Mucosa of stomach (tissue), 1 donor: ENCODE data around the gene ANXA3.

Experiments
- H3K27me3 ChIP-seq: one replicate; pipeline ENCODE4 v1.7.0; 2013; ENCODE audit warnings: mild to moderate bottlenecking, low read length; ENCODE audit not compliant: control insufficient read depth, insufficient read depth
- H3K36me3 ChIP-seq: one replicate; pipeline ENCODE4 v1.7.0; 2013; ENCODE audit warnings: low read length; ENCODE audit not compliant: control insufficient read depth, insufficient read depth
- H3K4me1 ChIP-seq: one replicate; pipeline ENCODE4 v1.7.0; 2013; ENCODE audit warnings: mild to moderate bottlenecking, low read length; ENCODE audit not compliant: control insufficient read depth, insufficient read depth
- H3K4me3 ChIP-seq: one replicate; pipeline ENCODE4 v1.7.0; 2013; ENCODE audit warnings: low read length
- H3K9ac ChIP-seq: one replicate; pipeline ENCODE4 v1.7.0; 2013; ENCODE audit warnings: mild to moderate bottlenecking, low read length, moderate library complexity
- H3K9me3 ChIP-seq: one replicate; pipeline ENCODE4 v1.7.0; 2013; ENCODE audit warnings: mild to moderate bottlenecking, low read length, moderate library complexity; ENCODE audit not compliant: control insufficient read depth
- donor health status: Pancreatic carcinoma.

Gene ANXA3

GRCh38 chr4:78606530-78607095 lies 55.0 kb downstream of the ANXA3 start:
- H3K4me3 ChIP-seq, result no peak overlapping the region
- H3K4me1 ChIP-seq, result no peaks in the 10 kb centered on the region
- H3K9ac ChIP-seq, result no peak overlapping the region
- no peaks in the 10 kb centered on the region for H3K9me3 ChIP-seq
- H3K36me3 ChIP-seq, result no peaks in the 10 kb centered on the region
- no peaks in the 10 kb centered on the region for H3K27me3 ChIP-seq

DNA sequence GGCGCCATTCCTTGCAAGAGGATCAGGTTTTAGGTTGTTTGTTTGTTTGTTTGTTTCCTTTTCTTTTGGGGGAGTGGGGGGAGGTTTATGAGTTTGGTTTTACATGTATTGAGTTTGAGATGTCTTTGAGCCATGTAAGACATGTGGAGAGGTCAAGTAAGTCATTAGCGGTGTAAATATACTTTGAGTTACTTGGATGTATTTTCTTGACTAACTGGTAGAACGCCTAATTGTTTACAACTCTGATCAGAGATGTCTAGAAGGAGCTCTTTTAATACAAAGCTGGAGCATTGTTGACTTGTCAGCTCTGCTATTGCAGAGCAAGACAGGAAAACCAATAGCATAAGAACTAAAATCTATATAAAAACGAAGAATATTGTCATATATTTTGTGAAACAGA lies 57.1 kb downstream of the ANXA3 start:
- H3K36me3 ChIP-seq, result no peaks in the 10 kb centered on the region
- no peaks in the 10 kb centered on the region for H3K4me1 ChIP-seq
- no peak overlapping the region for H3K9ac ChIP-seq

GRCh38 chr4:78609580-78609979 lies 58.0 kb downstream of the ANXA3 start:
- Histone ChIP-seq H3K27me3 (no peaks in the 10 kb centered on the region), H3K4me1 (no peaks in the 10 kb centered on the region), H3K36me3 (no peaks in the 10 kb centered on the region), H3K9ac (no peak overlapping the region), H3K9me3 (no peaks in the 10 kb centered on the region), H3K4me3 (no peak overlapping the region)

More for the DNA sequence above, 57.1 kb downstream of the ANXA3 start:
- Histone ChIP-seq H3K27me3 (no peaks in the 10 kb centered on the region), H3K9me3 (no peaks in the 10 kb centered on the region), H3K4me3 (no peak overlapping the region)

DNA sequence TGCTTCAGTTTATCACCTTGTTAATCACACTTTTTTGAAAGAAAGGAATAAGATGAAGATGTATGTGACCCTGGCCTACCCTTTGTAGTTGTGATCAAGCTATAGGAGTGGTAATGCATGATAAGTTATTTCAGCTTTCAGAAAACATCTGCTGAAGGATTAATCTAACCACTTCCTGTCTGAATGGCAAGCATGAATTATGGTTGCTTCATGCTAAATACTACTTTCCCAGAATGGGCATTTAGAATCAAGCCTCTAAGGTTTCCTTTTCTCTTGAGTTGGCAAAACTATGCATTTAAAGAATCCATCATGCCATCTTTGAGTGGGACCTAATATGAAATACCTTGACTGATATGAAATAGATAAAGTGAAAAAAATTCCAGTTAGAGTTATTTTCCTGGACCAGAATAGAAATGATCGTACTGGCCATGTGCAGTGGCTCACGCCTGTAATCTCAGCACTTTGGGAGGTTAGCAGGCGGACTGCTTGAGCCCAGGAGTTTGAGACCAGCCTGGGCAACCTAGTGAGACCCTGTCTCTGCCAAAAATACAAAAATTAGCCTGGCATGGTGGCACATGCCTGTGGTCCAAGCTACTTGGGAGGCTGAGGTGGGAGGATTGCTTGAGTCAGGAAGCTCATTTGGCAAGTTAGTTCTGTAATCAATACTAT lies 59.1 kb downstream of the ANXA3 start:
- Histone ChIP-seq H3K27me3 (no peaks in the 10 kb centered on the region), H3K4me1 (no peaks in the 10 kb centered on the region), H3K9me3 (no peaks in the 10 kb centered on the region), H3K36me3 (no peaks in the 10 kb centered on the region), H3K9ac (no peak overlapping the region), H3K4me3 (no peak overlapping the region)

- Histone ChIP-seq H3K36me3 (no peaks in the 10 kb centered on the region), H3K9me3 (no peaks in the 10 kb centered on the region), H3K4me3 (no peak overlapping the region), H3K9ac (no peak overlapping the region), H3K4me1 (no peaks in the 10 kb centered on the region), H3K27me3 (no peaks in the 10 kb centered on the region)
Measured at GRCh38 chr4:78611215-78611558, 59.6 kb downstream of the ANXA3 start.

- Histone ChIP-seq H3K9ac (no peak overlapping the region), H3K4me3 (no peak overlapping the region), H3K36me3 (no peaks in the 10 kb centered on the region), H3K27me3 (no peaks in the 10 kb centered on the region), H3K9me3 (no peaks in the 10 kb centered on the region), H3K4me1 (no peaks in the 10 kb centered on the region)
Measured at GRCh38 chr4:78612398-78613178, 61.0 kb downstream of the ANXA3 start.

GRCh38 chr4:78613522-78614321 lies 62.2 kb downstream of the ANXA3 start:
- H3K36me3 ChIP-seq, result no peaks in the 10 kb centered on the region
- H3K9ac ChIP-seq, result no peak overlapping the region
- no peaks in the 10 kb centered on the region for H3K27me3 ChIP-seq
- H3K9me3 ChIP-seq, result no peaks in the 10 kb centered on the region
- no peak overlapping the region for H3K4me3 ChIP-seq
- H3K4me1 ChIP-seq, result no peaks in the 10 kb centered on the region

- Histone ChIP-seq H3K9me3 (no peaks in the 10 kb centered on the region), H3K9ac (no peak overlapping the region), H3K4me3 (no peak overlapping the region), H3K36me3 (no peaks in the 10 kb centered on the region), H3K27me3 (no peaks in the 10 kb centered on the region), H3K4me1 (no peaks in the 10 kb centered on the region)
Measured at GRCh38 chr4:78616046-78616498, 64.5 kb downstream of the ANXA3 start.

GRCh38 chr4:78618436-78618835 lies 66.9 kb downstream of the ANXA3 start:
- H3K9me3 ChIP-seq, result no peaks in the 10 kb centered on the region
- H3K4me1 ChIP-seq, result peaks cover 6% of the 10 kb centered on the region
- no peaks in the 10 kb centered on the region for H3K27me3 ChIP-seq

DNA sequence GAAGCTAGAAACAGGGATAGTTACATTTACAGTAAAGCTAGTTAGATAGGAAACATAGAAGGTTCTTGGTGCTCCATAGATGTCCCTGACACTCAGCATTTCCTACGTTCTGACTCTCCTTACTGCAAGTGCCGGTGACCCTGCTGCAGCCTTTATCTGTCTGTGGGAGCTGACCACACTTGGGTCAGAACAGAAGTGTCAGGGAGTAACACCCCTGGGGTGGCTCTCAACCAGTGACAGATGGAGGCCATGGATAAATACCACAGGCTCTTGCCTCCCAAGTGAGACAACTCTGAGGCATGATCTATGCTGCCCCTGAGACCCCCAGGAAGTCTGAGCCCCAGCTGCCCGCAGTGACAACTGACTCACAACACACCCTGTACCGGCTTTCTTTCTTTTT lies 69.8 kb downstream of the ANXA3 start:
- no peaks in the 10 kb centered on the region for H3K36me3 ChIP-seq
- H3K27me3 ChIP-seq, result no peaks in the 10 kb centered on the region
- H3K9me3 ChIP-seq, result no peaks in the 10 kb centered on the region
- peaks cover 6% of the 10 kb centered on the region for H3K4me1 ChIP-seq
- H3K4me3 ChIP-seq, result no peak overlapping the region
- no peak overlapping the region for H3K9ac ChIP-seq

More at GRCh38 chr4:78618436-78618835, 66.9 kb downstream of the ANXA3 start:
- Histone ChIP-seq H3K9ac (no peak overlapping the region), H3K4me3 (no peak overlapping the region), H3K36me3 (no peaks in the 10 kb centered on the region)

GRCh38 chr4:78622253-78622979 lies 70.8 kb downstream of the ANXA3 start:
- H3K9ac ChIP-seq, result no peak overlapping the region
- H3K4me3 ChIP-seq, result no peak overlapping the region
- H3K27me3 ChIP-seq, result no peaks in the 10 kb centered on the region
- H3K9me3 ChIP-seq, result no peaks in the 10 kb centered on the region
- no peaks in the 10 kb centered on the region for H3K36me3 ChIP-seq
- H3K4me1 ChIP-seq, result peaks cover 16% of the 10 kb centered on the region
